Right atrium auricular region (tissue), 2 donors: Measurements from ENCODE around the gene OPALIN. TPM values are rescaled to one million over a fixed set of nuclear protein-coding genes. Genes with fewer than 3 reads are reported as not detected.
A peak's percentile ranks its signal among the peaks of the same experiment; 100 is the strongest.

Experiments used
- DNase-seq: peaks from one replicate; pipeline ENCODE4 v3.0.0-alpha.2; 2019; ENCODE audit warnings: low spot score
- H3K27ac ChIP-seq, 2 donors: fragments of 200-600 bp; sonication (generic); 1 replicate in 1 of 2; 2 replicates in 1 of 2; pipeline ENCODE4 v1.5.1; 2016 to 2019
- H3K27me3 ChIP-seq, 2 donors: fragments of 200-600 bp; sonication (generic); one replicate each; pipeline versions ENCODE4 v1.5.1 to v1.6.0; 2017 to 2019
- H3K36me3 ChIP-seq: fragments of 200-600 bp; sonication (generic); one replicate; pipeline ENCODE4 v1.5.1; 2016
- H3K4me1 ChIP-seq, 2 donors: fragments of 200-600 bp; sonication (generic); one replicate each; pipeline versions ENCODE4 v1.5.1 to v1.6.0; 2017 to 2019
- H3K4me3 ChIP-seq, 2 donors: fragments of 200-600 bp; sonication (generic); 1 replicate in 1 of 2; 2 replicates in 1 of 2; pipeline ENCODE4 v1.5.1; 2017 to 2019; ENCODE audit warnings: mild to moderate bottlenecking in 1 of 2, moderate library complexity in 1 of 2
- H3K9me3 ChIP-seq, 2 donors: fragments of 200-600 bp; sonication (generic); one replicate each; pipeline ENCODE4 v1.5.1; 2019
- CTCF ChIP-seq, 2 donors: fragments of 200-600 bp; sonication (generic); IDR thresholded peaks; one replicate each; pipeline ENCODE4 v1.5.1; 2019; ENCODE audit warnings: antibody characterized with exemption in 2 of 2
- total RNA-seq, 2 donors: library from RNA; depleted of rRNA; stranded (reverse); fragments of >200 nt; gene quantifications; one replicate each; pipeline ENCODE4 v1.1.0, GENCODE V29; 2016

Gene OPALIN
- total RNA-seq, 2 donors from 2014 or later = not detected

DNA sequence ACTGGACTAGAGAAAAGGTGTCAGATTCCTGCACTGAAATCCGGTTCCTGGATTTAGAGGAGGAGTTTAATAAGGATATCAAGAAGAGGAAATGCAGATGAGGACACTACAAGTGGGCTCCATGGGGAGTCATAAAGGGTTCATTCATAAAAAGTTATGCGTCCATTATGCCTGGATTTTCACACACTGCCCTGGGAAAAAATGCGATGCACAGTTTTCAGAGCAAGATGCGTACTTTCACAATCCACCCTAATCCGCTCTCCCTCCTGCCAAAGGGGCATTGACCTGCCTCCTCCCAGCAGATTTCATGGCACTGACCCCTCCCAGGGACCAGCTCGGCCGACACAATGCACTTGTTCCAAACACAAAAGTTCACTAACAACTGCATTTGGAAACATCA, 42.2 kb upstream of the OPALIN start:
- no peaks in the 10 kb centered on the region for H3K9me3 ChIP-seq
- DNase-seq = no peak
- H3K4me1 ChIP-seq = peaks cover 0 to 23% of the 10 kb centered on the region in 2 donors
- H3K4me3 ChIP-seq = no peak overlapping the region
- peak overlapping the region in 1 of 2 donors; percentile 51 for H3K27ac ChIP-seq
- TF ChIP-seq CTCF (IDR thresholded peaks at IDR 0.05) = no peak
- H3K36me3 ChIP-seq = no peaks in the 10 kb centered on the region
- no peaks in the 10 kb centered on the region for H3K27me3 ChIP-seq

GRCh38 chr10:96400465-96400864, 41.7 kb upstream of the OPALIN start:
- H3K27me3 ChIP-seq = no peaks in the 10 kb centered on the region
- peaks cover 0 to 23% of the 10 kb centered on the region in 2 donors for H3K4me1 ChIP-seq
- TF ChIP-seq CTCF (IDR thresholded peaks at IDR 0.05) = no peak
- peak overlapping the region in 1 of 2 donors; percentile 51 for H3K27ac ChIP-seq
- no peak for DNase-seq
- no peak overlapping the region for H3K4me3 ChIP-seq
- no peaks in the 10 kb centered on the region for H3K36me3 ChIP-seq
- H3K9me3 ChIP-seq = no peaks in the 10 kb centered on the region

DNA sequence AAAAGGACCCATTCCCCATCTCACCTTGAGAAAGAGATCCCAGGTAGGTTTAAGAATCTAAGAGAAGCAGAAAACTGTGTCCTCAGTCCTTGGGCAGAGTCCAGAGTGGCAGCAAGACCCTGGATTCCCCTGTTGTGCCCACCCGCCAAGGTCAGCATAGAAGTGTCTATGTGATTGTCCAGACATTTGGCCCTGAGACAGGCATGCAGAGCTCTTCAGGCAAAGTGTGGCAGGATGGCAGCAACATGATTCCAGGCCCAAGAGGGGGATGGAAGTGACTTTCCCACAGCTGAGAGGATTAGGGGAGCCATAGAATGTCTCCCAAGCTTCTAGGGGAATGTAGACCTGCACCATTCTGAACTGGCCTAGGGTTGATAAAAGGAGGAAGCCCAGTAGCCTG, 39.1 kb upstream of the OPALIN start:
- no peak overlapping the region for H3K4me3 ChIP-seq
- TF ChIP-seq CTCF (IDR thresholded peaks at IDR 0.05) = no peak
- DNase-seq = no peak
- no peaks in the 10 kb centered on the region for H3K9me3 ChIP-seq
- H3K4me1 ChIP-seq = peaks cover 0 to 23% of the 10 kb centered on the region in 2 donors
- H3K36me3 ChIP-seq = no peaks in the 10 kb centered on the region
- peak overlapping the region in 1 of 2 donors; percentile 27 for H3K27ac ChIP-seq
- H3K27me3 ChIP-seq = no peaks in the 10 kb centered on the region

GRCh38 chr10:96395931-96396877, 37.4 kb upstream of the OPALIN start:
- DNase-seq = peak; percentile 78
- Histone ChIP-seq H3K27ac (no peak overlapping the region), H3K9me3 (no peaks in the 10 kb centered on the region), H3K36me3 (no peaks in the 10 kb centered on the region), H3K4me1 (peaks cover 0 to 23% of the 10 kb centered on the region in 2 donors), H3K4me3 (no peak overlapping the region), H3K27me3 (no peaks in the 10 kb centered on the region)
- peak; percentile 84 to 88 for TF ChIP-seq CTCF (IDR thresholded peaks at IDR 0.05)

DNA sequence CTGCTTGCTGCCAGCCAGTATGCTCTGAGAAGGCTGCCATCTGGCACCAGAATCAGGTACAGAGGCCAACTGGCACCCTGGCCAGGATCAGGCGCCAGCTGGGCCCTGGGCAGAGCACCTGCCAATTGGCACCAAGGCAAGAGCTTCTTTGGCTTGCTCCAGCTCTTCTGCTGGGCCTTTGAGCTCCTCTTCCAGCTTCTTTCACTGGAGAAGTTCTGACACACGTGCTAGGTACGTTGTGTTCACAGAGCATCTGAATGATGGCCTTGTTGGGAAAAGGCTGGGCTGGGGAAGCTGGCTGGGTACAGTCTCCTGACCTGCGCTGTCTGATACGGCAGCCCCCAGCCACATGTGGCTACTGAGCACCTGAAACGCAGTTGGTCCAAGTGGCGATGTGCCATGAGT, 31.7 kb upstream of the OPALIN start:
- Histone ChIP-seq H3K36me3 (no peaks in the 10 kb centered on the region), H3K4me1 (peaks cover 0 to 13% of the 10 kb centered on the region in 2 donors), H3K27me3 (no peaks in the 10 kb centered on the region), H3K9me3 (no peaks in the 10 kb centered on the region), H3K4me3 (no peak overlapping the region), H3K27ac (peak overlapping the region; percentile 51 to 69)
- peak; percentile 65 for DNase-seq
- TF ChIP-seq CTCF (IDR thresholded peaks at IDR 0.05) = no peak
